ENCODE data around the gene ARF1. TPM values are rescaled to one million over a fixed set of nuclear protein-coding genes. Genes with fewer than 3 reads are reported as not detected.

Gene ARF1
- total RNA-seq, 1 donor from 2014 or later = 393 TPM

DNA sequence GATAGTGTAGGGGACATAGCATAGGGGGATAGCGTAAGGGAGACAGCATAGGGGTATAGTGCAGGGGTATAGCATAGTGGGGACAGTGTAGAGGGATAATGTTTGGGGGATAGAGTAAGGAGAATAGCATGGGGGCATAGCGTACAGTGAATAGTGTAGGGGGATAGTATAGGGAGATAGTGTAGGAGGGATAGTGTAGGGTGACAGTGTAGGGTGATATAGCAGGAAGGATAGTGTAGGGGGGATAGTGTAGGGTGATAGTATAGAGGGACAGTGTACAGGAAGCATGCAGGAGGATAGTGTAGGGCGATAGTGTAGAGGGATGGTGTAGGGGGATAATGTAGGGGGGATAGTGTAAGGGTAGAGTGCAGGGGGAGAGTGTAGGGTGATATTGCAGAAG, 11.7 kb upstream of the ARF1 start:
- no peak overlapping the region for H3K27ac Mint-ChIP-seq (ENCODE audit: unreplicated experiment)
- TF ChIP-seq, protein P1, sequence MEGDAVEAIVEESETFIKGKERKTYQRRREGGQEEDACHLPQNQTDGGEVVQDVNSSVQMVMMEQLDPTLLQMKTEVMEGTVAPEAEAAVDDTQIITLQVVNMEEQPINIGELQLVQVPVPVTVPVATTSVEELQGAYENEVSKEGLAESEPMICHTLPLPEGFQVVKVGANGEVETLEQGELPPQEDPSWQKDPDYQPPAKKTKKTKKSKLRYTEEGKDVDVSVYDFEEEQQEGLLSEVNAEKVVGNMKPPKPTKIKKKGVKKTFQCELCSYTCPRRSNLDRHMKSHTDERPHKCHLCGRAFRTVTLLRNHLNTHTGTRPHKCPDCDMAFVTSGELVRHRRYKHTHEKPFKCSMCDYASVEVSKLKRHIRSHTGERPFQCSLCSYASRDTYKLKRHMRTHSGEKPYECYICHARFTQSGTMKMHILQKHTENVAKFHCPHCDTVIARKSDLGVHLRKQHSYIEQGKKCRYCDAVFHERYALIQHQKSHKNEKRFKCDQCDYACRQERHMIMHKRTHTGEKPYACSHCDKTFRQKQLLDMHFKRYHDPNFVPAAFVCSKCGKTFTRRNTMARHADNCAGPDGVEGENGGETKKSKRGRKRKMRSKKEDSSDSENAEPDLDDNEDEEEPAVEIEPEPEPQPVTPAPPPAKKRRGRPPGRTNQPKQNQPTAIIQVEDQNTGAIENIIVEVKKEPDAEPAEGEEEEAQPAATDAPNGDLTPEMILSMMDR (IDR thresholded peaks at IDR 0.05; ENCODE audit: unreplicated experiment) = no peak
- H3K9me3 Mint-ChIP-seq (ENCODE audit: unreplicated experiment) = no peaks in the 10 kb centered on the region
- peaks cover 13% of the 10 kb centered on the region for H3K27me3 Mint-ChIP-seq (ENCODE audit: unreplicated experiment)
- no peak for DNase-seq (ENCODE audit: low spot score)
- no peaks in the 10 kb centered on the region for H3K4me1 Mint-ChIP-seq (ENCODE audit: unreplicated experiment)
- no peaks in the 10 kb centered on the region for H3K36me3 Mint-ChIP-seq (ENCODE audit: low read depth, unreplicated experiment)
- H3K4me3 Mint-ChIP-seq (ENCODE audit: unreplicated experiment) = no peak overlapping the region

GRCh38 chr1:228071839-228072657, 10.5 kb upstream of the ARF1 start:
- H3K27me3 Mint-ChIP-seq (ENCODE audit: unreplicated experiment) = peaks cover 12% of the 10 kb centered on the region
- no peak overlapping the region for H3K4me3 Mint-ChIP-seq (ENCODE audit: unreplicated experiment)
- no peaks in the 10 kb centered on the region for H3K36me3 Mint-ChIP-seq (ENCODE audit: low read depth, unreplicated experiment)
- TF ChIP-seq, protein P1 (IDR thresholded peaks at IDR 0.05; ENCODE audit: unreplicated experiment) = no peak
- DNase-seq (ENCODE audit: low spot score) = no peak
- no peaks in the 10 kb centered on the region for H3K9me3 Mint-ChIP-seq (ENCODE audit: unreplicated experiment)
- no peaks in the 10 kb centered on the region for H3K4me1 Mint-ChIP-seq (ENCODE audit: unreplicated experiment)
- no peak overlapping the region for H3K27ac Mint-ChIP-seq (ENCODE audit: unreplicated experiment)

DNA sequence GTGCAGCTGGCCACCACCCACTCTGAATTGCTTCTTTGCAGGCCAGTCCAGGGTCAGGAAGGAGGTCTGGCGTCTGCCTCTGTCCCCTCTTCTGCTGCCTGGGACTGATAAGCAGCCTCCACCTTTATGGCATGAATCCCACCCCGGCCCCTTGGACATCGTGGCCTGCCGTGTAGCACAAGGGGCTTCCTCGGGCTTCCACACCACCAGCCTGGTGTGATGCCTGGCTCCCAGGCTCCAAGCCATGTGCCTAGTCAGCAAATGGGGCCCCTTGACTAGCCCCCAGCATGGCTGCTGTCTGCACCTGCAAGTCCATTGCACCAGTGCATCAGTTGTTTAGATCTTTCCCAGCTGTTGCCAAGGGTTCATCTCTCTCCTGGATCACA, 9.9 kb upstream of the ARF1 start:
- Mint-ChIP-seq H3K4me3 (ENCODE audit: unreplicated experiment) (no peak overlapping the region), H3K27ac (ENCODE audit: unreplicated experiment) (no peak overlapping the region), H3K27me3 (ENCODE audit: unreplicated experiment) (peaks cover 12% of the 10 kb centered on the region), H3K9me3 (ENCODE audit: unreplicated experiment) (no peaks in the 10 kb centered on the region), H3K36me3 (ENCODE audit: low read depth, unreplicated experiment) (no peaks in the 10 kb centered on the region), H3K4me1 (ENCODE audit: unreplicated experiment) (peaks cover 2% of the 10 kb centered on the region)
- TF ChIP-seq, protein P1 (IDR thresholded peaks at IDR 0.05; ENCODE audit: unreplicated experiment) = no peak
- DNase-seq (ENCODE audit: low spot score) = no peak

DNA sequence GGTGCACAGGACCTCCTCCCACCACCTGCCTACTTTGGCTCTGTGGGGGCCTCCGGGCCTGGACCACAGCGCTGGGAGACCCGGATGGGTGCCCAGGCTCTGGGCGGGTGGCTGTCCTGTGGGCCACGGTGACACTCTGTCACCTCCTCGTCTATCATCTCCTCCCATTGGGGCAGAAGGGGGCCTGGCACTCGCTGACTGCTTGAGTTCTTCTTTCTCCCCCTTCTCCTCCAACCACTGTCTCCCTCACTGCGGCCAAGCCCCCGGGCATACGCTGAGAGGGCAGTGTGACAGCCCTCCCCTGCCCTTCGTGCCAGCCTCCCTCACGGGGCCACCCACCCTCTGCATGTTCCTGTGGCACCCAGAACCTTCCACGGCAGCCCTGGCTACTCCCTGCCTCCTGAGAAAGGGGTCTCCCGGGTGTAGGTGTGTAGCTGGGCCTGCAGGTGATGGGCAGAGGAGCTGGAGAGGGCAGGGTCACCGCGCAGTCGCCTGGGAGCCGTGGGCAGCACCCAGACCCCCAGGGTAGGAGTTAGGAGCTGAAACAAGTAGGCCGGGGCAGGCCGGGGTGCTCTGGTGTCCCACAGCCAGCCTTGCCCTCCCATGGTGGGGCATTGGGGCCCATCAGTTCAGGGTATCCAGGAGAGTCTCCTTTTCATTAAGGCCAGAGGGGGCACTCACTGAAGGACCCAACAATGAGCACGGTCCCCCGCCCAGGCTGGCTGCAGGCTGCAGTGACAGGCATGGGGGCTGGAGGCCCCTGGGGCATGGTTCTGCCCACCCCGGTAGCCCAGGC, 9.2 kb upstream of the ARF1 start:
- TF ChIP-seq, protein P1 (IDR thresholded peaks at IDR 0.05; ENCODE audit: unreplicated experiment) = no peak
- Mint-ChIP-seq H3K36me3 (ENCODE audit: low read depth, unreplicated experiment) (no peaks in the 10 kb centered on the region), H3K4me3 (ENCODE audit: unreplicated experiment) (no peak overlapping the region), H3K4me1 (ENCODE audit: unreplicated experiment) (peaks cover 7% of the 10 kb centered on the region), H3K9me3 (ENCODE audit: unreplicated experiment) (no peaks in the 10 kb centered on the region), H3K27ac (ENCODE audit: unreplicated experiment) (no peak overlapping the region), H3K27me3 (ENCODE audit: unreplicated experiment) (peaks cover 12% of the 10 kb centered on the region)
- no peak for DNase-seq (ENCODE audit: low spot score)

Measured in endothelial cell (in vitro differentiated cells).